Keratinocyte (primary cell): ENCODE measurements around the gene UGT1A1. TPM values are rescaled to one million over a fixed set of nuclear protein-coding genes. Genes with fewer than 3 reads are reported as not detected.

ENCODE experiments used
- DNase-seq: peaks from one replicate; pipeline ENCODE4 v3.0.0-alpha.2; 2011; ENCODE audit warnings: low read depth, missing footprints, low spot score
- FAIRE-seq: peaks from 2 replicates; lab custom pipeline; 2011; peaks lifted over from hg19 to GRCh38; lab: Jason Lieb, UNC
- H2AFZ ChIP-seq: 2 replicates; pipeline ENCODE4 v1.6.0; 2012; ENCODE audit warnings: low read length, control low read depth, inconsistent platforms; ENCODE audit not compliant: control insufficient read depth
- H3K27ac ChIP-seq: 2 replicates; pipeline ENCODE4 v1.5.1; 2011; ENCODE audit warnings: low read length; ENCODE audit not compliant: control insufficient read depth, insufficient read depth
- H3K27me3 ChIP-seq: 3 replicates; pipeline ENCODE4 v1.6.0; 2011; ENCODE audit warnings: low read length; ENCODE audit not compliant: control insufficient read depth, insufficient read depth; ENCODE audit errors: extremely low read depth
- H3K36me3 ChIP-seq, 2 experiments: 2 replicates in 1 of 2; 3 replicates in 1 of 2; pipeline ENCODE4 v1.5.1; 2011; ENCODE audit warnings: low read length in 2 of 2, mild to moderate bottlenecking in 1 of 2; ENCODE audit not compliant: control insufficient read depth in 2 of 2, insufficient read depth in 2 of 2; ENCODE audit errors: extremely low read depth in 1 of 2
- H3K4me1 ChIP-seq: 3 replicates; pipeline ENCODE4 v1.5.1; 2011; ENCODE audit warnings: low read length; ENCODE audit not compliant: control insufficient read depth, insufficient read depth; ENCODE audit errors: extremely low read depth
- H3K4me2 ChIP-seq: 3 replicates; pipeline ENCODE4 v1.6.0; 2011; ENCODE audit warnings: low read depth, low read length; ENCODE audit not compliant: control insufficient read depth, insufficient read depth; ENCODE audit errors: extremely low read depth
- H3K4me3 ChIP-seq, 3 experiments: fragments of 200-600 bp in 1 of 3; sonication (generic) in 1 of 3; 2 replicates in 2 of 3; 3 replicates in 1 of 3; pipeline ENCODE4 v1.5.1; 2011 to 2016; ENCODE audit warnings: low read length in 3 of 3, mild to moderate bottlenecking in 3 of 3, control low read depth in 2 of 3, inconsistent platforms in 1 of 3, low read depth in 1 of 3, mixed read lengths in 1 of 3, mixed run types in 1 of 3, moderate library complexity in 1 of 3; ENCODE audit not compliant: control insufficient read depth in 2 of 3, insufficient read depth in 2 of 3; ENCODE audit errors: extremely low read depth in 1 of 3
- H3K79me2 ChIP-seq: 2 replicates; pipeline ENCODE4 v1.6.0; 2012; ENCODE audit warnings: low read length; ENCODE audit not compliant: control insufficient read depth, insufficient read depth
- H3K9ac ChIP-seq: 3 replicates; pipeline ENCODE4 v1.6.0; 2011; ENCODE audit warnings: low read length; ENCODE audit not compliant: control insufficient read depth, insufficient read depth; ENCODE audit errors: extremely low read depth
- H3K9me1 ChIP-seq: 3 replicates; pipeline ENCODE4 v1.6.0; 2011; ENCODE audit warnings: low read length; ENCODE audit not compliant: control insufficient read depth, insufficient read depth; ENCODE audit errors: extremely low read depth
- H3K9me3 ChIP-seq: 2 replicates; pipeline ENCODE4 v1.5.1; 2012; ENCODE audit warnings: low read depth, low read length; ENCODE audit not compliant: control insufficient read depth
- H4K20me1 ChIP-seq: 3 replicates; pipeline ENCODE4 v1.6.0; 2011; ENCODE audit warnings: low read length; ENCODE audit not compliant: control insufficient read depth, insufficient read depth; ENCODE audit errors: extremely low read depth
- EZH2 ChIP-seq: IDR thresholded peaks from one replicate; pipeline ENCODE4 v1.6.1; 2012; ENCODE audit warnings: inconsistent platforms, mild to moderate bottlenecking, low read length, moderate library complexity
- dilution Hi-C: fragments of 300-500 bp; cut with MboI; formaldehyde crosslinking; loops from one replicate; pipeline ENCODE4 v1.7.0; 2020; ENCODE audit warnings: low sequenced_read_pairs; ENCODE audit not compliant: extremely low pct_ligation_motif_present
- polyA plus RNA-seq, 5 experiments: library from polyadenylated mRNA; depleted of rRNA in 3 of 5; stranded (reverse) in 3 of 5; stranded (forward) in 1 of 5; unstranded in 1 of 5; fragments of >200 nt; gene quantifications; 1 replicate in 1 of 5; 2 replicates in 3 of 5; 3 replicates in 1 of 5; pipeline versions ENCODE4 v1.2.1 to v1.2.3, GENCODE V29; 2011 to 2012; ENCODE audit warnings: missing spikeins in 2 of 5, low read depth in 1 of 5, low replicate concordance in 1 of 5
- TF ChIP-seq, protein P1 (sequence below), 3 experiments: IDR thresholded peaks in 1 of 3; conservative IDR thresholded peaks in 1 of 3; optimal IDR thresholded peaks in 1 of 3; 2 replicates in 2 of 3; 3 replicates in 1 of 3; pipeline versions ENCODE3 to v1.5.1; 2011; ENCODE audit warnings: low read length in 3 of 3, mild to moderate bottlenecking in 3 of 3, moderate library complexity in 2 of 3, control low read depth in 1 of 3, inconsistent platforms in 1 of 3; ENCODE audit not compliant: insufficient read depth in 2 of 3; ENCODE audit errors: extremely low read depth in 1 of 3

Gene UGT1A1
- polyA plus RNA-seq, 1 donor (not counting 4 experiments of a cell fraction or from before 2014, with no cell fraction given): 2.7 TPM

DNA sequence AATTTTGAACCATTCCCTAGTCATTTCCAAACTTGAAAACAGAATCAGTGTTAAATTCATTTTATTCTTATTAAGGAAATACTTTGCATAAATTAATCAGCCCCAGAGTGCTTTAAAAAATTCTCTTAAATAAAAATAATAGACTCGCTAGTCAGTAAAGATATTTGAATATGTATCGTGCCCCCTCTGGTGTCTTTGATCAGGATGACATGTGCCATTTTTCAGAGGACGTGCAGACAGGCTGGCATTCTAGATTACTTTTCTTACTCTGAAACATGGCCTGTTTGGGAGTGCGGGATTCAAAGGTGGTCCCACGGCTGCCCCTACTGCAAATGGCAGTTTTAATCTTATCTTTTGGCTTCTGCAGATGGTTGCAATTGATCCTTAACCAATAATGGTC is 12.5 kb downstream of the UGT1A1 start:
- FAIRE-seq: no peak
- TF ChIP-seq, protein P1, sequence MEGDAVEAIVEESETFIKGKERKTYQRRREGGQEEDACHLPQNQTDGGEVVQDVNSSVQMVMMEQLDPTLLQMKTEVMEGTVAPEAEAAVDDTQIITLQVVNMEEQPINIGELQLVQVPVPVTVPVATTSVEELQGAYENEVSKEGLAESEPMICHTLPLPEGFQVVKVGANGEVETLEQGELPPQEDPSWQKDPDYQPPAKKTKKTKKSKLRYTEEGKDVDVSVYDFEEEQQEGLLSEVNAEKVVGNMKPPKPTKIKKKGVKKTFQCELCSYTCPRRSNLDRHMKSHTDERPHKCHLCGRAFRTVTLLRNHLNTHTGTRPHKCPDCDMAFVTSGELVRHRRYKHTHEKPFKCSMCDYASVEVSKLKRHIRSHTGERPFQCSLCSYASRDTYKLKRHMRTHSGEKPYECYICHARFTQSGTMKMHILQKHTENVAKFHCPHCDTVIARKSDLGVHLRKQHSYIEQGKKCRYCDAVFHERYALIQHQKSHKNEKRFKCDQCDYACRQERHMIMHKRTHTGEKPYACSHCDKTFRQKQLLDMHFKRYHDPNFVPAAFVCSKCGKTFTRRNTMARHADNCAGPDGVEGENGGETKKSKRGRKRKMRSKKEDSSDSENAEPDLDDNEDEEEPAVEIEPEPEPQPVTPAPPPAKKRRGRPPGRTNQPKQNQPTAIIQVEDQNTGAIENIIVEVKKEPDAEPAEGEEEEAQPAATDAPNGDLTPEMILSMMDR (optimal IDR thresholded peaks at IDR 0.05 in 1 of 3, IDR thresholded peaks at IDR 0.05 in 1 of 3, conservative IDR thresholded peaks at IDR 0.05 in 1 of 3; ENCODE audit: extremely low read depth in 1 of 3, insufficient read depth in 2 of 3, low read length in 3 of 3): no peak
- no peak for TF ChIP-seq EZH2
- peaks cover 17 to 19% of the 10 kb centered on the region in 2 experiments for H3K36me3 ChIP-seq
- H3K4me1 ChIP-seq: no peaks in the 10 kb centered on the region
- no peak overlapping the region for H3K4me3 ChIP-seq
- H4K20me1 ChIP-seq: no peaks in the 10 kb centered on the region
- no peaks in the 10 kb centered on the region for H3K9me1 ChIP-seq
- no peak overlapping the region for H3K27ac ChIP-seq
- H2AFZ ChIP-seq: no peak overlapping the region
- H3K27me3 ChIP-seq: no peaks in the 10 kb centered on the region
- no peak overlapping the region for H3K9ac ChIP-seq
- no peak overlapping the region for H3K4me2 ChIP-seq
- DNase-seq: no peak
- H3K9me3 ChIP-seq: peaks cover 3% of the 10 kb centered on the region
- dilution Hi-C loops: no loop called here
- no peaks in the 10 kb centered on the region for H3K79me2 ChIP-seq

DNA sequence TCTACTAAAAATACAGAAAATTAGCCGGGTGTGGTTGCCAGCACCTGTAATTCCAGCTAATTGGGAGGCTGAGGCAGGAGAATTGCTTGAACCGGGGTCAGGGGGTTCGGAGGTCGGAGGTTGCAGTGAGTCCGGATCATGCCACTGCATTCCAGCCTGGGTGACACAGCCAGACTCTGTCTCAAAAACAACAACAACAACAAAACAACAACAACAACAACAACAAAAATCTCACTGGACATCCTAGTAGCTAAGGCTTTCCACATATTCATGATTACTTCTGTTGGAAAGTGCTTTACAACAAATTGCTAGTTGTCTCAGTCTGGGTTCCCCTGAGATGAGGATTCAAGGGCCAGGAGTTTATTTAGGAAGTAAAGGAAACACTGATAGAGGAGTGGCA is 13.8 kb downstream of the UGT1A1 start:
- Histone ChIP-seq H3K4me3 (no peak overlapping the region), H3K4me1 (no peaks in the 10 kb centered on the region), H2AFZ (no peak overlapping the region), H4K20me1 (no peaks in the 10 kb centered on the region), H3K9me1 (no peaks in the 10 kb centered on the region), H3K9me3 (peaks cover 3% of the 10 kb centered on the region), H3K9ac (no peak overlapping the region), H3K79me2 (no peaks in the 10 kb centered on the region), H3K27ac (no peak overlapping the region), H3K36me3 (peaks cover 11 to 15% of the 10 kb centered on the region in 2 experiments), H3K27me3 (no peaks in the 10 kb centered on the region), H3K4me2 (no peak overlapping the region)
- TF ChIP-seq EZH2: no peak
- TF ChIP-seq, protein P1 (optimal IDR thresholded peaks at IDR 0.05 in 1 of 3, IDR thresholded peaks at IDR 0.05 in 1 of 3, conservative IDR thresholded peaks at IDR 0.05 in 1 of 3; ENCODE audit: extremely low read depth in 1 of 3, insufficient read depth in 2 of 3, low read length in 3 of 3): no peak
- dilution Hi-C loops: no loop called here
- DNase-seq (no peak), FAIRE-seq (no peak)
